B cell (primary cell): ENCODE results near the gene MROH7. TPM values are rescaled to one million over a fixed set of nuclear protein-coding genes. Genes with fewer than 3 reads are reported as not detected.

Source experiments
- ATAC-seq: fragments of 200-7000 bp; cut with Tn5 transposase; one replicate; pipeline ENCODE4 v1.10.0; 2021; ENCODE audit warnings: low read depth, mild to moderate bottlenecking, moderate number of reproducible peaks, moderate library complexity
- CTCF ChIA-PET: fragments of 350-600 bp; sonication (Branson Sonifier 250); formaldehyde crosslinking; loops from one replicate; lab custom pipeline; 2021; ENCODE audit warnings: antibody characterized with exemption, inconsistent platforms; lab: Charles Lee
- POLR2A ChIA-PET: fragments of 350-600 bp; sonication (Branson Sonifier 250); formaldehyde crosslinking; loops from one replicate; lab custom pipeline; 2021; ENCODE audit warnings: antibody characterized with exemption; lab: Charles Lee
- DNase-seq: peaks from one replicate; pipeline ENCODE4 v3.0.0; 2013
- H2AFZ ChIP-seq: 2 replicates; pipeline ENCODE4 v1.6.1; 2012; ENCODE audit warnings: mild to moderate bottlenecking, low read depth, low read length; ENCODE audit not compliant: insufficient read depth, poor library complexity, severe bottlenecking
- H3K27ac ChIP-seq, 2 donors: 1 replicate in 1 of 2; 2 replicates in 1 of 2; pipeline ENCODE4 v1.5.1; 2012 to 2013; ENCODE audit warnings: low read length in 2 of 2, mild to moderate bottlenecking in 2 of 2, moderate library complexity in 1 of 2
- H3K27me3 ChIP-seq, 4 experiments: fragments of 200-600 bp in 1 of 4; sonication (generic) in 1 of 4; replicated peaks in 1 of 4; 1 replicate in 2 of 4; 2 replicates in 2 of 4; pipeline versions ENCODE4 v1.6.1 to v1.7.0; 2013 to 2016; ENCODE audit warnings: low read length in 3 of 4, mild to moderate bottlenecking in 2 of 4, mixed read lengths in 1 of 4, moderate library complexity in 1 of 4; ENCODE audit not compliant: insufficient read depth in 4 of 4, control insufficient read depth in 3 of 4; ENCODE audit errors: control extremely low read depth in 1 of 4
- H3K36me3 ChIP-seq, 2 experiments: replicated peaks in 1 of 2; 1 replicate in 1 of 2; 2 replicates in 1 of 2; pipeline versions ENCODE4 v1.6.1 to v1.7.1; 2013; ENCODE audit warnings: low read length in 1 of 2; ENCODE audit not compliant: insufficient read depth in 2 of 2, control insufficient read depth in 1 of 2; ENCODE audit errors: control extremely low read depth in 1 of 2, extremely low read depth in 1 of 2
- H3K4me1 ChIP-seq, 2 donors: fragments of 200-600 bp in 1 of 2; sonication (generic) in 1 of 2; 1 replicate in 1 of 2; 2 replicates in 1 of 2; pipeline versions ENCODE4 v1.5.1 to v1.6.1; 2013 to 2017; ENCODE audit warnings: low read length in 2 of 2; ENCODE audit not compliant: control insufficient read depth in 2 of 2, insufficient read depth in 2 of 2
- H3K4me2 ChIP-seq: replicated peaks from 2 replicates; pipeline ENCODE3; 2012; ENCODE audit warnings: mild to moderate bottlenecking, low read depth, low read length; ENCODE audit not compliant: poor library complexity, severe bottlenecking
- H3K4me3 ChIP-seq, 5 experiments: fragments of 200-600 bp in 1 of 5; sonication (generic) in 1 of 5; 1 replicate in 3 of 5; 2 replicates in 2 of 5; pipeline versions ENCODE4 v1.5.1 to v1.7.0; 2011 to 2016; ENCODE audit warnings: low read length in 4 of 5, mild to moderate bottlenecking in 4 of 5, low read depth in 2 of 5, control low read depth in 1 of 5, moderate library complexity in 1 of 5; ENCODE audit not compliant: insufficient read depth in 1 of 5; ENCODE audit errors: control extremely low read depth in 1 of 5, extremely low read depth in 1 of 5
- H3K79me2 ChIP-seq: fragments of 200-600 bp; sonication (generic); one replicate; pipeline ENCODE4 v1.6.0; 2016; ENCODE audit warnings: low read length; ENCODE audit not compliant: control insufficient read depth, insufficient read depth
- H3K9ac ChIP-seq: fragments of 200-600 bp; sonication (generic); 2 replicates; pipeline ENCODE4 v1.6.1; 2017; ENCODE audit warnings: mild to moderate bottlenecking, low read length, moderate library complexity
- H3K9me3 ChIP-seq, 3 donors: one replicate each; pipeline versions ENCODE4 v1.6.1 to v1.7.1; 2013; ENCODE audit warnings: low read length in 2 of 3; ENCODE audit not compliant: control insufficient read depth in 2 of 3, insufficient read depth in 1 of 3; ENCODE audit errors: control extremely low read depth in 1 of 3
- H4K20me1 ChIP-seq: 2 replicates; pipeline ENCODE4 v1.6.0; 2012; ENCODE audit warnings: mild to moderate bottlenecking, low read length; ENCODE audit not compliant: insufficient read depth, control insufficient read depth, poor library complexity, severe bottlenecking
- H3K27ac Mint-ChIP-seq: one replicate; pipeline ENCODE4 v1.8.0; 2021; ENCODE audit warnings: mixed read lengths
- H3K27me3 Mint-ChIP-seq: one replicate; pipeline ENCODE4 v1.8.0; 2021; ENCODE audit warnings: mixed read lengths
- H3K4me1 Mint-ChIP-seq: one replicate; pipeline ENCODE4 v1.8.0; 2021; ENCODE audit warnings: mixed read lengths
- H3K4me3 Mint-ChIP-seq: one replicate; pipeline ENCODE4 v1.8.0; 2021; ENCODE audit warnings: mixed read lengths
- H3K9me3 Mint-ChIP-seq: one replicate; pipeline ENCODE4 v1.8.0; 2022; ENCODE audit warnings: mixed read lengths; ENCODE audit not compliant: insufficient read depth
- EZH2 ChIP-seq: IDR thresholded peaks from 2 replicates; pipeline ENCODE4 v1.6.1; 2012; ENCODE audit warnings: borderline replicate concordance, low read depth, mild to moderate bottlenecking, moderate library complexity, low read length; ENCODE audit not compliant: insufficient read depth, poor library complexity, severe bottlenecking
- WGBS: methylation state at CpG from one replicate; pipeline ENCODE4 v1.1.5; 2013; ENCODE audit warnings: missing lambda C conversion rate; ENCODE audit not compliant: insufficient coverage; 5-methylcytosine and 5-hydroxymethylcytosine counted together
- intact Hi-C: fragments of 100-400 bp; cut with micrococcal nuclease; formaldehyde crosslinking; loops from one replicate; pipeline ENCODE4 v1.10.0; 2022
- polyA plus RNA-seq: library from polyadenylated mRNA; depleted of rRNA; stranded (reverse); fragments of >200 nt; gene quantifications from 2 replicates; pipeline ENCODE4 v1.2.3, GENCODE V29; 2012
- total RNA-seq, 2 donors: library from RNA; stranded (reverse); fragments of 120-200 nt in 1 of 2; gene quantifications; 1 replicate in 1 of 2; 2 replicates in 1 of 2; pipeline versions ENCODE4 v1.2.3 to v1.2.4, GENCODE V29; 2013 to 2022
- TF ChIP-seq, protein P1 (sequence below): fragments of 200-600 bp; IDR thresholded peaks from one replicate; pipeline ENCODE4 v1.8.0; 2022; ENCODE audit warnings: antibody characterized with exemption, mild to moderate bottlenecking

The MROH7 gene
- total and polyA plus RNA-seq, 2 donors (not counting 1 experiment from before 2014, with no cell fraction given) = not detected

- ChIA-PET POLR2A (no interaction called here), CTCF (no interaction called here)
- Histone ChIP-seq H3K27me3 (no peaks in the 10 kb centered on the region), H4K20me1 (no peaks in the 10 kb centered on the region), H3K4me2 (no peak overlapping the region), H2AFZ (no peak overlapping the region), H3K4me1 (no peaks in the 10 kb centered on the region), H3K9ac (no peak overlapping the region), H3K4me3 (no peak overlapping the region), H3K79me2 (no peaks in the 10 kb centered on the region), H3K36me3 (no peaks in the 10 kb centered on the region), H3K9me3 (peaks cover 0 to 7% (median 0%) of the 10 kb centered on the region in 3 donors), H3K27ac (no peak overlapping the region)
- intact Hi-C loops = no loop called here
- TF ChIP-seq, protein P1, sequence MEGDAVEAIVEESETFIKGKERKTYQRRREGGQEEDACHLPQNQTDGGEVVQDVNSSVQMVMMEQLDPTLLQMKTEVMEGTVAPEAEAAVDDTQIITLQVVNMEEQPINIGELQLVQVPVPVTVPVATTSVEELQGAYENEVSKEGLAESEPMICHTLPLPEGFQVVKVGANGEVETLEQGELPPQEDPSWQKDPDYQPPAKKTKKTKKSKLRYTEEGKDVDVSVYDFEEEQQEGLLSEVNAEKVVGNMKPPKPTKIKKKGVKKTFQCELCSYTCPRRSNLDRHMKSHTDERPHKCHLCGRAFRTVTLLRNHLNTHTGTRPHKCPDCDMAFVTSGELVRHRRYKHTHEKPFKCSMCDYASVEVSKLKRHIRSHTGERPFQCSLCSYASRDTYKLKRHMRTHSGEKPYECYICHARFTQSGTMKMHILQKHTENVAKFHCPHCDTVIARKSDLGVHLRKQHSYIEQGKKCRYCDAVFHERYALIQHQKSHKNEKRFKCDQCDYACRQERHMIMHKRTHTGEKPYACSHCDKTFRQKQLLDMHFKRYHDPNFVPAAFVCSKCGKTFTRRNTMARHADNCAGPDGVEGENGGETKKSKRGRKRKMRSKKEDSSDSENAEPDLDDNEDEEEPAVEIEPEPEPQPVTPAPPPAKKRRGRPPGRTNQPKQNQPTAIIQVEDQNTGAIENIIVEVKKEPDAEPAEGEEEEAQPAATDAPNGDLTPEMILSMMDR = no peak
- TF ChIP-seq EZH2 = no peak
- no peak for DNase-seq
- no peak overlapping the region for H3K27ac Mint-ChIP-seq
- no peaks in the 10 kb centered on the region for H3K4me1 Mint-ChIP-seq
- H3K4me3 Mint-ChIP-seq = no peak overlapping the region
- ATAC-seq = no peak
- peaks cover 16% of the 10 kb centered on the region for H3K27me3 Mint-ChIP-seq
- 100% methylated on average over 4 of the region's 6 CpGs for WGBS
- no peaks in the 10 kb centered on the region for H3K9me3 Mint-ChIP-seq
Observed at GRCh38 chr1:54666333-54666732, 24.7 kb downstream of the MROH7 start.

- no peak for ATAC-seq
- no peak overlapping the region for H3K9ac ChIP-seq
- no peak overlapping the region for H3K4me3 ChIP-seq
- H3K27me3 Mint-ChIP-seq = peaks cover 13% of the 10 kb centered on the region
- intact Hi-C loops = no loop called here
- no peaks in the 10 kb centered on the region for H4K20me1 ChIP-seq
- H3K27ac ChIP-seq = no peak overlapping the region
- peaks cover 0 to 7% (median 0%) of the 10 kb centered on the region in 3 donors for H3K9me3 ChIP-seq
- no peak overlapping the region for H3K27ac Mint-ChIP-seq
- no peak for DNase-seq
- 100% methylated on average over 2 of the region's 2 CpGs for whole genome bisulfite sequencing
- no peak for TF ChIP-seq EZH2
- TF ChIP-seq, protein P1 = no peak
- no peak overlapping the region for H2AFZ ChIP-seq
- H3K36me3 ChIP-seq = no peaks in the 10 kb centered on the region
- ChIA-PET POLR2A (no interaction called here), CTCF (no interaction called here)
- H3K4me3 Mint-ChIP-seq = no peak overlapping the region
- no peaks in the 10 kb centered on the region for H3K4me1 ChIP-seq
- no peaks in the 10 kb centered on the region for H3K27me3 ChIP-seq
- H3K4me2 ChIP-seq = no peak overlapping the region
- H3K9me3 Mint-ChIP-seq = no peaks in the 10 kb centered on the region
- no peaks in the 10 kb centered on the region for H3K79me2 ChIP-seq
- H3K4me1 Mint-ChIP-seq = no peaks in the 10 kb centered on the region
Observed at GRCh38 chr1:54667797-54668196, 26.2 kb downstream of the MROH7 start.
